ENCODE data around the gene RPL28. TPM values are rescaled to one million over a fixed set of nuclear protein-coding genes. Genes with fewer than 3 reads are reported as not detected.
A peak's percentile ranks its signal among the peaks of the same experiment; 100 is the strongest.

The RPL28 gene
- total RNA-seq, 4 donors from 2014 or later, result 116 to 394 (median 283) TPM

DNA sequence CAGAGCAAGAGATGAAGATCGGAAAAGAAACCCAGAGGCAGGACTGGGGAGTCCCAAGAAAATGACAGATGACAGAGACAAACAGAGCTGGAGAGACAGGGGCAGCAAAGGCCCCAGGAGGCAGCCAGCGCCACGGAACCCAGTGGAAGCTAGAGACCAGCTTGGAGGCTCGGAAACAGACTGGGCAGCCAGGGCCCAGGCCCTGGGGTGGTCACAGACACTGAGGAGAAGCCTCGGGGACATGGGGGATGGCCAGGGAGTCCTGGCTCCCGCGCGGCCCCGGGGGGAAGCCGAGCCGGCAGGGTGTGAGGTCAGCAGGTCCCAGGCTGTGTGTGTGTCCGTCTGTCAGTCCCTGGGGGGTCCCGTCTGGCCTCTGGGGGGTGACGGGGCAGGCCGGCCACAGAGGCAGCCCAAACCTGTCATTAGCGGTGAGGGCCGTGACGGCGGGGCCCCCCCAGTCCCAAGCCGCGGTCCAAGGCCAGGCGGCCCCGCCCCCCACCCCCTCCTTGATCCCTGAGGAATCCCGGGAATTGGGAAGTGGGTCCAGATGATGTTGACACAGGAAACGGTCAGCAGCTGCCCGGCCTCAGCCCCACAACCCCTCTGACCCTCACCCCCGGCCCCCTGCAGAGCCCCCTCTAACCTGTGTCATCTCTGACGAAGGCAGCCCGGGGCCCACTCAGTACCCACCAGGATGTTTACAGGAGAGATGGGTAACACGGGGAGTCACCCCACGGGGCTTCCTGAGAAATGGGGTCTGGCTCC lies 11.6 kb upstream of the RPL28 start:
- Histone ChIP-seq H3K27me3 (peaks cover 0 to 41% of the 10 kb centered on the region in 2 donors), H3K4me1 (peaks cover 0 to 24% (median 6%) of the 10 kb centered on the region in 4 donors), H3K36me3 (no peaks in the 10 kb centered on the region), H3K4me3 (peak overlapping the region in 1 of 4 donors; percentile 4), H3K9me3 (no peaks in the 10 kb centered on the region), H3K27ac (no peak overlapping the region)
- DNase-seq, result no peak
- TF ChIP-seq CTCF (IDR thresholded peaks at IDR 0.05) (no peak), POLR2A (IDR thresholded peaks at IDR 0.05) (no peak)

DNA sequence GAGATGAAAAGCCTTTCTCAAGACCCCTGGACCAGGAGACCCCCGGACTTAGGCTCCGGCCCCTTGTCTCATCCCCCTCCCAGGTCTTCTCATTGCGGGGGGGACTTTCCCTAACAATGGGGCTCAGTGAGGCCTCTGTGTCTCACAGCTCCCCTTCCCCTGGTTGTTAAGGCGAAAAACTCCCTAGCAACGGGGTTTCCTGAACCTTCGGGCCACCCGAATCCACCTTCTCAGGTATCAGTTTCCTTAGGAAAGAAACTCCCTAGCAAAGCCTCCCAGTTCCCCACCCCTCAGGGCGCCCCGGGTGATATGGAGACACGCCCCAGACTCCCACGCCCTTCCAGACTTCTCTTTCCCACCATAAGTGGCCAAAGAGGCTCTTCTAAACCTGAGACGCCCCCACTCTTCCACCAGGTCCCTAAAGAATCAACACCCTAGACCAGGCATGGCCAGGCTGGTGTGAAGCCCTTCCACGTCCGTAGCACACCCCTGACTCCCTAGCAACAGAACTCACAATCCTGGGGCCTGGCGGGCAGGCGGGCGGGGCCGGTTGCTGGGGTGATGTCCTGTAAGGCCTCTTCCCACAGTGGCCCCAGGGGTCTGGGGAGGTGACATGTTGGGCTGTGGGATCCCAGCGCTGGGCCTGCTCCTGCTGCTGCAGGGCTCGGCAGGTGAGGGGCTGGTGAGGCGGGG lies 9.3 kb upstream of the RPL28 start, which contains the start of gene TMEM190:
Gene TMEM190, plus strand, starts transcription at position 586 of the 693 bp plus-strand sequence. Its CDS starts 28 bp downstream, at position 614.
- H3K4me1 ChIP-seq, result peaks cover 0 to 12% (median 2%) of the 10 kb centered on the region in 4 donors
- no peak within 1 kb of the TSS for H3K4me3 ChIP-seq
- no peaks in the 10 kb centered on the region for H3K9me3 ChIP-seq
- H3K27me3 ChIP-seq, result peaks cover 0 to 27% of the 10 kb centered on the region in 2 donors
- H3K36me3 ChIP-seq, result no peaks in the 10 kb centered on the region
- no peak for DNase-seq
- no peak within 1 kb of the TSS for H3K27ac ChIP-seq
- TF ChIP-seq POLR2A (IDR thresholded peaks at IDR 0.05), result no peak

DNA sequence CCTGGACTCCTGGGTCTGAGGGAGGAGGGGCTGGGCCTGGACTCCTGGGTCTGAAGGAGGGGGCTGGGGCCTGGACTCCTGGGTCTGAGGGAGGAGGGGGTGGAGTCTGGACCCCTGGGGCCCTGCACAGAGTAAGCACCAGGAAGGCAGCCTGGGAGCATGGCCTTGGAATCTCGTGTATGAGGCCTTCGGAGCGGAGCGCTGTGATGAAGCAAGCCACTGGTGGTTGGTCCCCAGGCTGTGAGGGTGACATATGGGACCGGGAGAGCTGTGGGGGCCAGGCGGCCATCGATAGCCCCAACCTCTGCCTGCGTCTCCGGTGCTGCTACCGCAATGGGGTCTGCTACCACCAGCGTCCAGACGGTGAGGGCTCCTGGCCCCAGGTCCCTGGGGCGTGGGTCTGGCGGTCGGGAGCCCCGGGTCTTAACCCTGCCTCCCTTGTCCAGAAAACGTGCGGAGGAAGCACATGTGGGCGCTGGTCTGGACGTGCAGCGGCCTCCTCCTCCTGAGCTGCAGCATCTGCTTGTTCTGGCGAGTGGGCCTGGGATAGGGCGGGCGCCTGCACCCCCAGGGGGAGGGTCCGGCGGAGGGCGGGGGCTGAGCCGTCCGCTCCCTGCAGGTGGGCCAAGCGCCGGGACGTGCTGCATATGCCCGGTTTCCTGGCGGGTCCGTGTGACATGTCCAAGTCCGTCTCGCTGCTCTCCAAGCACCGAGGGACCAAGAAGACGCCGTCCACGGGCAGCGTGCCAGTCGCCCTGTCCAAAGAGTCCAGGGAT lies 8.2 kb upstream of the RPL28 start:
- H3K4me1 ChIP-seq, result peaks cover 0 to 14% (median 2%) of the 10 kb centered on the region in 4 donors
- DNase-seq, result no peak
- no peak for TF ChIP-seq CTCF (IDR thresholded peaks at IDR 0.05)
- TF ChIP-seq POLR2A (IDR thresholded peaks at IDR 0.05), result no peak
- peaks cover 0 to 20% of the 10 kb centered on the region in 2 donors for H3K27me3 ChIP-seq
- no peak overlapping the region for H3K4me3 ChIP-seq
- H3K9me3 ChIP-seq, result no peaks in the 10 kb centered on the region
- no peaks in the 10 kb centered on the region for H3K36me3 ChIP-seq
- no peak overlapping the region for H3K27ac ChIP-seq

DNA sequence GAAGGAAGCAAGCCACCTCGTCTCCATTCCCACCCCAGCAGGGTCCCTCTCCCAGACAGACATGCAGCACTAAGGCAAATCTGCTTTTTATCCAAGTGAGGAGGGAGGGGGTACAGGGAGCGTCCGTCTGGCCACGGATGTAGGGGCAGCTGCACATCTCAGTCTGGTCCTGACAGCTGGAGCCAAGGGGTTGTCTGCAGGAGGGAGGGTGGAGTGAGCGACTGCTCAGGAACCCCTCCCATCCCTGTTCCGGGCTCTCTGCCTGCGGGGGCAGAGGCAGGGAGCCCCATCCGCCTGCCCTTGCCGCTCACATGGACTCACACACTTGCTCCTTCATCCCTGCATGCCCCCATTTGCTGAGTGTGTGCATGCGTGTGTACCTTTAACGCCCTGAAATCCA lies 6.6 kb upstream of the RPL28 start:
- DNase-seq, result no peak
- H3K36me3 ChIP-seq, result no peaks in the 10 kb centered on the region
- peaks cover 0 to 9% of the 10 kb centered on the region in 2 donors for H3K27me3 ChIP-seq
- peaks cover 0 to 21% (median under 1%) of the 10 kb centered on the region in 4 donors for H3K4me1 ChIP-seq
- H3K27ac ChIP-seq, result no peak overlapping the region
- H3K9me3 ChIP-seq, result no peaks in the 10 kb centered on the region
- TF ChIP-seq POLR2A (IDR thresholded peaks at IDR 0.05), result no peak
- no peak for TF ChIP-seq CTCF (IDR thresholded peaks at IDR 0.05)
- H3K4me3 ChIP-seq, result no peak overlapping the region

DNA sequence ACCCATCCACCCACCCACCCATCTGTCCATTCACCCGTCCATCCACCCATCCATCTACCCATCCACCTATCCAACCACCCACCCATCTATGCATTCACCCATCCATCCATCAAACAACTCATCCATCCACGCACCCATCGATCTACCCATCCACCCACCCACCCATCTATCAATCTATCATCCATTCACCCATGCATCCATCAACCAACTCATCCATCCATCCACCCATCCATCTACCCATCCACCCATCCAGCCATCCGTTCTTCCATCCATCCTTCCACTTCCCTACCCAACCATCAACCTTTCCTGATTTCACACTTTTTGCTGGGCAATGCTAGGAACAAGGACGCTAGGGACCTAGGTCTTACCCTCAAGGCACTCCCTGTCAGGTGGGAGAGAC lies 3.7 kb upstream of the RPL28 start:
- Histone ChIP-seq H3K27ac (no peak overlapping the region), H3K27me3 (peaks cover 0 to 5% of the 10 kb centered on the region in 2 donors), H3K4me3 (no peak overlapping the region), H3K9me3 (no peaks in the 10 kb centered on the region), H3K4me1 (peaks cover 3 to 31% (median 11%) of the 10 kb centered on the region in 4 donors), H3K36me3 (peaks cover 0 to 3% (median 0%) of the 10 kb centered on the region in 3 donors)
- TF ChIP-seq POLR2A (IDR thresholded peaks at IDR 0.05), result no peak
- TF ChIP-seq CTCF (IDR thresholded peaks at IDR 0.05), result no peak
- no peak for DNase-seq
